ENCODE measurements around the gene ARNT2. TPM values are rescaled to one million over a fixed set of nuclear protein-coding genes. Genes with fewer than 3 reads are reported as not detected.

Gene ARNT2
- total and polyA plus RNA-seq, 10 of the 15 experiments (the other 5 are each of a cell fraction or from before 2014, with no cell fraction given), result 0.07 to 0.49 (median 0.09) TPM; not detected in 6

DNA sequence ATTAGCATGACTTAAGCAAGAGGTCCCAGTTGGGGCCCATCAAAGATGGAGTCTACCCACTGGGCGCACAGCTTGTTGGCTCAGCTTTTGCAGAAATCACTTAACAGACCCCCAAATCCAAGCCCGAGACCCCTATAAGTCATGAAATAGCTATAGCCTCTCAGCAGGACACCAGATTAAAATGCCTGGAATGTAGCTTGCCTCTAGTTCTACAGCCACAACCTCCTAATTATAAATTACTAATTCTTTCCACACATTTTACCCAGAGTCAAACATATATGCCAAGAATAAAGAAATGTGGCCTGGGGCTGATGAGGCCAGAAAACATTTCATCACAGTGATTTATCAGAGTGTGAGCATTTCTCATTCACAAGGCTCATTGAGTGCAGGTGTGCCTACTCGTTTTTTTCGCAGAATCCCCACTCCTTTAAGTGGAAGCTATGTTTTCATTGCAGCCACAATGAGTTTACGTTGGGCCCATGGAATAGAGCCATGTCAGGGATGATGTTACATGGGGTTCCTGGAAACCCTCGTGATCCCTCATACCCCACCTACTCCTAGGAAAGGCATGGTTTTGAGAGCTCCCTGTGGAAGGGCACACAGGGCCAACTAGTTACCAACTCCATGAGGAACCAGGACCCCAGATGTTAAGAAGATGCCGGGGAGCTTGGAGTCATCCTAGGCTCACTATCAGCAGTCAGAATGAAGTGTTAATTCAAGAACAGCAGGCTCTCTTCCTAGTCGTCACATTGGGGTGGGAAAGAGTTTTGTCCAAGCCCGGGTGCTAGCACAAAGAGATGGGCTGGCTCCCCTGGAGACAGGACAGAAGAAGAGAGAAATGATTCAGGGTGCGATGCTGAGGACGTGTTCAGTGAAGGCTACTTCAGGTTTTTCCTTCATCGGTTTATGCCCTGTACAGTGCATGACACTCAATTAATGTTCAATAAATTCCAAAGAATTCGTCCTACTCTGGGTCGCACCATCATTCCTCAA lies 200.7 kb downstream of the ARNT2 start (continued):
- TF ChIP-seq KAT2A (conservative IDR thresholded peaks at IDR 0.05; ENCODE audit: control insufficient read depth, low read depth, low read length) (no peak), PKNOX1 (IDR thresholded peaks at IDR 0.05) (no peak), YY1 (IDR thresholded peaks at IDR 0.05; ENCODE audit: low read depth, low read length) (no peak), PML (IDR thresholded peaks at IDR 0.05; ENCODE audit: low read length) (no peak), NR2C2 (IDR thresholded peaks at IDR 0.05; ENCODE audit: borderline replicate concordance, control insufficient read depth, insufficient read length, low read depth) (no peak), SMARCA5 (IDR thresholded peaks at IDR 0.05) (no peak), IKZF2 (IDR thresholded peaks at IDR 0.05) (no peak), ZNF622 (IDR thresholded peaks at IDR 0.05) (no peak), ZNF24 (IDR thresholded peaks at IDR 0.05) (no peak), SUPT20H (IDR thresholded peaks at IDR 0.05; ENCODE audit: borderline replicate concordance, control insufficient read depth, low read depth, low read length) (no peak), PAX5 (IDR thresholded peaks at IDR 0.05; ENCODE audit: borderline replicate concordance, low read depth, low read length) (no peak), MYC (IDR thresholded peaks at IDR 0.05; ENCODE audit: insufficient read depth, insufficient read length, insufficient replicate concordance, low read length, severe bottlenecking) (no peak)
- TF ChIP-seq, protein P1, sequence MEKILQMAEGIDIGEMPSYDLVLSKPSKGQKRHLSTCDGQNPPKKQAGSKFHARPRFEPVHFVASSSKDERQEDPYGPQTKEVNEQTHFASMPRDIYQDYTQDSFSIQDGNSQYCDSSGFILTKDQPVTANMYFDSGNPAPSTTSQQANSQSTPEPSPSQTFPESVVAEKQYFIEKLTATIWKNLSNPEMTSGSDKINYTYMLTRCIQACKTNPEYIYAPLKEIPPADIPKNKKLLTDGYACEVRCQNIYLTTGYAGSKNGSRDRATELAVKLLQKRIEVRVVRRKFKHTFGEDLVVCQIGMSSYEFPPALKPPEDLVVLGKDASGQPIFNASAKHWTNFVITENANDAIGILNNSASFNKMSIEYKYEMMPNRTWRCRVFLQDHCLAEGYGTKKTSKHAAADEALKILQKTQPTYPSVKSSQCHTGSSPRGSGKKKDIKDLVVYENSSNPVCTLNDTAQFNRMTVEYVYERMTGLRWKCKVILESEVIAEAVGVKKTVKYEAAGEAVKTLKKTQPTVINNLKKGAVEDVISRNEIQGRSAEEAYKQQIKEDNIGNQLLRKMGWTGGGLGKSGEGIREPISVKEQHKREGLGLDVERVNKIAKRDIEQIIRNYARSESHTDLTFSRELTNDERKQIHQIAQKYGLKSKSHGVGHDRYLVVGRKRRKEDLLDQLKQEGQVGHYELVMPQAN (conservative IDR thresholded peaks at IDR 0.05), result no peak
- TF ChIP-seq, protein P2, sequence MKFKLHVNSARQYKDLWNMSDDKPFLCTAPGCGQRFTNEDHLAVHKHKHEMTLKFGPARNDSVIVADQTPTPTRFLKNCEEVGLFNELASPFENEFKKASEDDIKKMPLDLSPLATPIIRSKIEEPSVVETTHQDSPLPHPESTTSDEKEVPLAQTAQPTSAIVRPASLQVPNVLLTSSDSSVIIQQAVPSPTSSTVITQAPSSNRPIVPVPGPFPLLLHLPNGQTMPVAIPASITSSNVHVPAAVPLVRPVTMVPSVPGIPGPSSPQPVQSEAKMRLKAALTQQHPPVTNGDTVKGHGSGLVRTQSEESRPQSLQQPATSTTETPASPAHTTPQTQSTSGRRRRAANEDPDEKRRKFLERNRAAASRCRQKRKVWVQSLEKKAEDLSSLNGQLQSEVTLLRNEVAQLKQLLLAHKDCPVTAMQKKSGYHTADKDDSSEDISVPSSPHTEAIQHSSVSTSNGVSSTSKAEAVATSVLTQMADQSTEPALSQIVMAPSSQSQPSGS (IDR thresholded peaks at IDR 0.05; ENCODE audit: low read length), result no peak

Data from GM12878 (cell line).